Trophoblast cell (in vitro differentiated cells and primary cell): ENCODE data around the gene DNM3.
"Not testable (repeated sequence)": the region's sequence is repeated elsewhere in the genome, so short reads cannot be mapped to it uniquely, and the experiment has no call there.

ENCODE experiments used
- DNase-seq, 2 donors: peaks; one replicate each; pipeline ENCODE4 v3.0.0-alpha.2; 2016
- H2AFZ ChIP-seq: 2 replicates; pipeline ENCODE4 v1.6.1; 2013; ENCODE audit warnings: low read length, moderate library complexity, mild to moderate bottlenecking; ENCODE audit not compliant: insufficient read depth, poor library complexity
- H2AK5ac ChIP-seq: 2 replicates; pipeline ENCODE4 v1.6.1; 2013; ENCODE audit warnings: mild to moderate bottlenecking, low read length
- H2BK120ac ChIP-seq: 2 replicates; pipeline ENCODE4 v1.6.1; 2013; ENCODE audit warnings: low read length, mild to moderate bottlenecking, moderate library complexity; ENCODE audit not compliant: insufficient read depth, poor library complexity
- H2BK12ac ChIP-seq: 2 replicates; pipeline ENCODE4 v1.6.1; 2013; ENCODE audit warnings: mild to moderate bottlenecking, low read length, moderate library complexity
- H2BK5ac ChIP-seq: 2 replicates; pipeline ENCODE4 v1.6.1; 2013; ENCODE audit warnings: low read length, low read depth, moderate library complexity, mild to moderate bottlenecking; ENCODE audit not compliant: poor library complexity
- H3K14ac ChIP-seq: 2 replicates; pipeline ENCODE4 v1.6.1; 2013; ENCODE audit warnings: mild to moderate bottlenecking, low read length
- H3K18ac ChIP-seq: 2 replicates; pipeline ENCODE4 v1.6.1; 2013; ENCODE audit warnings: mild to moderate bottlenecking, low read length
- H3K23ac ChIP-seq: 2 replicates; pipeline ENCODE4 v1.6.1; 2013; ENCODE audit warnings: low read length
- H3K27ac ChIP-seq: 2 replicates; pipeline ENCODE4 v1.5.1; 2013; ENCODE audit warnings: low read depth, mild to moderate bottlenecking, inconsistent platforms, low read length, moderate library complexity
- H3K27me3 ChIP-seq: 2 replicates; pipeline ENCODE4 v1.6.1; 2013; ENCODE audit warnings: inconsistent platforms, mild to moderate bottlenecking, low read length, moderate library complexity; ENCODE audit not compliant: insufficient read depth
- H3K36me3 ChIP-seq, 2 experiments: 1 replicate in 1 of 2; 2 replicates in 1 of 2; pipeline ENCODE4 v1.6.1; 2013; ENCODE audit warnings: low read length in 2 of 2, mild to moderate bottlenecking in 2 of 2, moderate library complexity in 1 of 2; ENCODE audit not compliant: insufficient read depth in 2 of 2, control insufficient read depth in 1 of 2
- H3K4ac ChIP-seq: 2 replicates; pipeline ENCODE4 v1.6.1; 2013; ENCODE audit warnings: low read depth, mild to moderate bottlenecking, low read length, moderate library complexity
- H3K4me1 ChIP-seq, 2 experiments: 1 replicate in 1 of 2; 2 replicates in 1 of 2; pipeline ENCODE4 v1.6.1; 2013; ENCODE audit warnings: low read length in 2 of 2, mild to moderate bottlenecking in 2 of 2, moderate library complexity in 1 of 2; ENCODE audit not compliant: insufficient read depth in 2 of 2, control insufficient read depth in 1 of 2
- H3K4me2 ChIP-seq: 2 replicates; pipeline ENCODE4 v1.6.1; 2013; ENCODE audit warnings: inconsistent platforms, mild to moderate bottlenecking, low read length, moderate library complexity
- H3K4me3 ChIP-seq: 2 replicates; pipeline ENCODE4 v1.5.1; 2013; ENCODE audit warnings: mild to moderate bottlenecking, low read depth, low read length, inconsistent platforms
- H3K79me1 ChIP-seq: one replicate; pipeline ENCODE4 v1.6.1; 2013; ENCODE audit warnings: low read length
- H3K79me2 ChIP-seq: 2 replicates; pipeline ENCODE4 v1.6.1; 2013; ENCODE audit warnings: low read length, mild to moderate bottlenecking; ENCODE audit not compliant: control insufficient read depth, insufficient read depth, poor library complexity
- H3K9ac ChIP-seq: 2 replicates; pipeline ENCODE4 v1.6.1; 2013; ENCODE audit warnings: mild to moderate bottlenecking, low read length
- H3K9me3 ChIP-seq: 2 replicates; pipeline ENCODE4 v1.6.1; 2013; ENCODE audit warnings: low read depth, mild to moderate bottlenecking, control low read depth, inconsistent platforms, low read length; ENCODE audit not compliant: insufficient read depth
- H4K12ac ChIP-seq: 2 replicates; pipeline ENCODE4 v1.6.1; 2013; ENCODE audit warnings: low read depth, mild to moderate bottlenecking, low read length, moderate library complexity
- H4K8ac ChIP-seq: 2 replicates; pipeline ENCODE4 v1.6.1; 2013; ENCODE audit warnings: low read depth, mild to moderate bottlenecking, low read length, moderate library complexity
- H4K91ac ChIP-seq: one replicate; pipeline ENCODE4 v1.6.1; 2013; ENCODE audit warnings: low read depth, mild to moderate bottlenecking, low read length, moderate library complexity
- WGBS: extraction: QIAGEN DNeasy Blood & Tissue Kit; methylation state at CpG from one replicate; pipeline ENCODE4 v1.1.7; 2013; ENCODE audit warnings: missing lambda C conversion rate; ENCODE audit not compliant: insufficient read length, insufficient coverage; ENCODE audit errors: extremely low coverage; 5-methylcytosine and 5-hydroxymethylcytosine counted together

DNM3 gene

GRCh38 chr1:172019976-172020375 is 178.7 kb downstream of the DNM3 start:
- no CpG with 5 or more reads among the region's 3 CpGs for WGBS
- no peak overlapping the region for H2BK12ac ChIP-seq
- no peak overlapping the region for H2AFZ ChIP-seq
- no peak overlapping the region for H3K4me2 ChIP-seq
- H2BK120ac ChIP-seq, result no peak overlapping the region
- no peak overlapping the region for H3K4me3 ChIP-seq
- H3K14ac ChIP-seq, result no peak overlapping the region
- H3K27me3 ChIP-seq, result no peaks in the 10 kb centered on the region
- H3K9me3 ChIP-seq, result no peaks in the 10 kb centered on the region
- H3K9ac ChIP-seq, result no peak overlapping the region
- no peak overlapping the region for H3K18ac ChIP-seq
- H2BK5ac ChIP-seq, result no peak overlapping the region
- DNase-seq, result no peak
- H2AK5ac ChIP-seq, result no peak overlapping the region
- H3K4me1 ChIP-seq, result no peaks in the 10 kb centered on the region
- H4K12ac ChIP-seq, result no peak overlapping the region
- no peak overlapping the region for H4K8ac ChIP-seq
- no peaks in the 10 kb centered on the region for H3K36me3 ChIP-seq
- H3K4ac ChIP-seq, result no peak overlapping the region
- H4K91ac ChIP-seq, result no peak overlapping the region
- no peaks in the 10 kb centered on the region for H3K79me1 ChIP-seq
- no peak overlapping the region for H3K27ac ChIP-seq
- H3K79me2 ChIP-seq, result no peaks in the 10 kb centered on the region
- no peak overlapping the region for H3K23ac ChIP-seq

- Histone ChIP-seq H3K9ac (no peak overlapping the region), H2BK12ac (no peak overlapping the region), H3K36me3 (no peaks in the 10 kb centered on the region), H3K14ac (no peak overlapping the region), H3K27me3 (no peaks in the 10 kb centered on the region), H3K4me3 (no peak overlapping the region), H3K79me2 (no peaks in the 10 kb centered on the region), H2BK120ac (no peak overlapping the region), H3K4me1 (no peaks in the 10 kb centered on the region), H4K12ac (no peak overlapping the region), H3K23ac (no peak overlapping the region), H3K4me2 (no peak overlapping the region), H3K9me3 (no peaks in the 10 kb centered on the region), H3K27ac (no peak overlapping the region), H2AFZ (no peak overlapping the region), H4K8ac (no peak overlapping the region), H4K91ac (no peak overlapping the region), H2BK5ac (no peak overlapping the region), H3K18ac (no peak overlapping the region), H2AK5ac (no peak overlapping the region), H3K4ac (no peak overlapping the region), H3K79me1 (no peaks in the 10 kb centered on the region)
- no CpG with 5 or more reads among the region's 5 CpGs for WGBS
- DNase-seq, result no peak
These were observed 183.2 kb downstream of the DNM3 start for GRCh38 chr1:172024516-172024915.

- H3K4me3 ChIP-seq, H3K23ac ChIP-seq, H2BK5ac ChIP-seq, H4K12ac ChIP-seq, H4K91ac ChIP-seq, H3K36me3 ChIP-seq, H3K27ac ChIP-seq, H3K4ac ChIP-seq, H2BK120ac ChIP-seq, H3K79me1 ChIP-seq, H3K27me3 ChIP-seq, H2BK12ac ChIP-seq, H4K8ac ChIP-seq, H2AK5ac ChIP-seq, H3K4me1 ChIP-seq, H3K9me3 ChIP-seq, H3K18ac ChIP-seq, H3K4me2 ChIP-seq, H2AFZ ChIP-seq, H3K79me2 ChIP-seq, H3K9ac ChIP-seq, H3K14ac ChIP-seq, DNase-seq: not testable (repeated sequence)
- WGBS, result no CpG with 5 or more reads among the region's 13 CpGs
These were observed 183.8 kb downstream of the DNM3 start for GRCh38 chr1:172024944-172025738.

GRCh38 chr1:172040466-172040865 is 199.2 kb downstream of the DNM3 start:
- Histone ChIP-seq H3K9me3 (no peaks in the 10 kb centered on the region), H3K4me1 (peaks cover 3% of the 10 kb centered on the region in 2 experiments), H3K27ac (no peak overlapping the region), H2AFZ (no peak overlapping the region), H4K91ac (peak overlapping the region; percentile 52), H3K14ac (no peak overlapping the region), H4K12ac (no peak overlapping the region), H3K18ac (no peak overlapping the region), H3K4me2 (no peak overlapping the region), H4K8ac (no peak overlapping the region), H2BK120ac (peak overlapping the region; percentile 5), H3K27me3 (no peaks in the 10 kb centered on the region), H3K79me2 (no peaks in the 10 kb centered on the region), H3K36me3 (no peaks in the 10 kb centered on the region), H3K79me1 (no peaks in the 10 kb centered on the region), H2AK5ac (no peak overlapping the region), H3K4me3 (no peak overlapping the region), H3K23ac (no peak overlapping the region), H3K9ac (no peak overlapping the region), H3K4ac (no peak overlapping the region), H2BK5ac (peak overlapping the region; percentile 6), H2BK12ac (peak overlapping the region; percentile 11)
- WGBS, result no CpG with 5 or more reads among the region's 5 CpGs
- DNase-seq, result peak; percentile 17 to 51
